Measurements from ENCODE around the gene DSCAML1.

Gene DSCAML1

GRCh38 chr11:117565709-117566108 is 231.3 kb downstream of the DSCAML1 start:
- TF ChIP-seq TSHZ2 (CRISPR knock-in tag; IDR thresholded peaks at IDR 0.05) (0 out of 2 replicates have a peak, but pooled peaks have one; percentile 46), ZFP3 (CRISPR knock-in tag; IDR thresholded peaks at IDR 0.05) (no peak)
- ATAC-seq, result no peak; the same call in 2 of the 3 replicates

GRCh38 chr11:117564321-117564720 is 232.7 kb downstream of the DSCAML1 start:
- no peak for ATAC-seq
- no peak for TF ChIP-seq OSR1 (CRISPR knock-in tag; IDR thresholded peaks at IDR 0.05)
- TF ChIP-seq TOX (CRISPR knock-in tag; IDR thresholded peaks at IDR 0.05; ENCODE audit: borderline replicate concordance), result no peak
- no peak for TF ChIP-seq ZFP3 (CRISPR knock-in tag; IDR thresholded peaks at IDR 0.05)
- TF ChIP-seq, protein P1, sequence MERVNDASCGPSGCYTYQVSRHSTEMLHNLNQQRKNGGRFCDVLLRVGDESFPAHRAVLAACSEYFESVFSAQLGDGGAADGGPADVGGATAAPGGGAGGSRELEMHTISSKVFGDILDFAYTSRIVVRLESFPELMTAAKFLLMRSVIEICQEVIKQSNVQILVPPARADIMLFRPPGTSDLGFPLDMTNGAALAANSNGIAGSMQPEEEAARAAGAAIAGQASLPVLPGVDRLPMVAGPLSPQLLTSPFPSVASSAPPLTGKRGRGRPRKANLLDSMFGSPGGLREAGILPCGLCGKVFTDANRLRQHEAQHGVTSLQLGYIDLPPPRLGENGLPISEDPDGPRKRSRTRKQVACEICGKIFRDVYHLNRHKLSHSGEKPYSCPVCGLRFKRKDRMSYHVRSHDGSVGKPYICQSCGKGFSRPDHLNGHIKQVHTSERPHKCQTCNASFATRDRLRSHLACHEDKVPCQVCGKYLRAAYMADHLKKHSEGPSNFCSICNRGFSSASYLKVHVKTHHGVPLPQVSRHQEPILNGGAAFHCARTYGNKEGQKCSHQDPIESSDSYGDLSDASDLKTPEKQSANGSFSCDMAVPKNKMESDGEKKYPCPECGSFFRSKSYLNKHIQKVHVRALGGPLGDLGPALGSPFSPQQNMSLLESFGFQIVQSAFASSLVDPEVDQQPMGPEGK (CRISPR knock-in tag; IDR thresholded peaks at IDR 0.05; ENCODE audit: borderline replicate concordance), result no peak
- TF ChIP-seq PPARA (CRISPR knock-in tag; IDR thresholded peaks at IDR 0.05; ENCODE audit: borderline replicate concordance), result no peak
- TF ChIP-seq ESRRG (CRISPR knock-in tag; IDR thresholded peaks at IDR 0.05), result no peak
- TF ChIP-seq POU6F1 (CRISPR knock-in tag; IDR thresholded peaks at IDR 0.05; ENCODE audit: borderline replicate concordance, low read depth), result no peak

DNA sequence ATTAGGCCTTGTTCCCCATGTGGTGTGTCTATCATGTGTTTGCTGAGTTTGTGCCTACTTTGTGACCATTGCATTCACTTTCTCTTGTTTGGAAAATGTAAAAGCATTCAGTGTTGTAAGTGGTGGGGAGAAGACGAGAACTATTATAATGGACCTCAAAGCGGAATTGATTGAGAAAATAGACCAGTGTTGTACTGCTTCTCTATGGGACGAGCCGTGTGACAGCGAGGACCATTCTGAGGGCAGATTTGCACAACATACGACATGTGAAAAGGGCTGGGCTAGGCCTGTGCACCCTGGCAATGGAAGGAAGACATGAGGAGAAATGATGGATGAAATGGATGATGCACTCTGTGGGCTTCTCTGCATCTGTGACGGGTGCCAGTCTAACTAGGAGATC is 233.5 kb downstream of the DSCAML1 start:
- TF ChIP-seq ZNF565 (CRISPR knock-in tag; conservative IDR thresholded peaks at IDR 0.05; ENCODE audit: low read depth), result no peak
- no peak for TF ChIP-seq TOX (CRISPR knock-in tag; IDR thresholded peaks at IDR 0.05; ENCODE audit: borderline replicate concordance)
- TF ChIP-seq ARNTL (CRISPR knock-in tag; IDR thresholded peaks at IDR 0.05; ENCODE audit: borderline replicate concordance, low read depth), result no peak
- TF ChIP-seq POU6F1 (CRISPR knock-in tag; IDR thresholded peaks at IDR 0.05; ENCODE audit: borderline replicate concordance, low read depth), result no peak
- no peak for TF ChIP-seq TCF4 (CRISPR knock-in tag; IDR thresholded peaks at IDR 0.05; ENCODE audit: borderline replicate concordance)
- no peak for ATAC-seq

DNA sequence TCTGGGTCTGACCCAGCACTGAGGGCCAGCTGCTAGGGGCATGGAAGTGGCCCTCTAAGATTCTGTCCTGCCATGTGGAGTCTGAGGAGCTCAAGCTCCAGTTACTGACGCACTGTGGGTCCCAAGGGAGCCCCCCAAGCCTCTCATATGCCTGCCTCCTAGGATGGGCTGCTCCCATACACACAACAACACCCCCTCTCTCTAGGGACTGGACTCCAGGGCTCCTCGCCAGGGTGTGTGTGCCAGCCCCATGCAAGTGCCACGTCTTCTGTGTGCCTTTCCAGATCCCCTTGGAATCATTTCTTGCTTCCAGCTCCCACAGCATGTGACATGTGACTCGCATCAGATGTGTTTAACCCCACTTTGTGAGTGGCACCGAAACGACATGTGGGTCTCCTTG is 234.9 kb downstream of the DSCAML1 start:
- ATAC-seq, result no peak
- TF ChIP-seq BACH2 (CRISPR knock-in tag; IDR thresholded peaks at IDR 0.05; ENCODE audit: borderline replicate concordance) (no peak), ZNF565 (CRISPR knock-in tag; conservative IDR thresholded peaks at IDR 0.05; ENCODE audit: low read depth) (no peak), ZFP30 (CRISPR knock-in tag; IDR thresholded peaks at IDR 0.05) (no peak), PPARA (CRISPR knock-in tag; IDR thresholded peaks at IDR 0.05; ENCODE audit: borderline replicate concordance) (no peak), TSHZ2 (CRISPR knock-in tag; IDR thresholded peaks at IDR 0.05) (no peak), OSR1 (CRISPR knock-in tag; IDR thresholded peaks at IDR 0.05) (no peak), POU6F1 (CRISPR knock-in tag; IDR thresholded peaks at IDR 0.05; ENCODE audit: borderline replicate concordance, low read depth) (no peak), TCF4 (CRISPR knock-in tag; IDR thresholded peaks at IDR 0.05; ENCODE audit: borderline replicate concordance) (no peak), ESRRG (CRISPR knock-in tag; IDR thresholded peaks at IDR 0.05) (no peak), ZFP3 (CRISPR knock-in tag; IDR thresholded peaks at IDR 0.05) (no peak), ZNF70 (CRISPR knock-in tag; IDR thresholded peaks at IDR 0.05) (no peak), SNAI2 (CRISPR knock-in tag; IDR thresholded peaks at IDR 0.05) (no peak), CSDC2 (CRISPR knock-in tag; IDR thresholded peaks at IDR 0.05) (no peak), ZNF8 (CRISPR knock-in tag; IDR thresholded peaks at IDR 0.05) (no peak)
- TF ChIP-seq, protein P2, sequence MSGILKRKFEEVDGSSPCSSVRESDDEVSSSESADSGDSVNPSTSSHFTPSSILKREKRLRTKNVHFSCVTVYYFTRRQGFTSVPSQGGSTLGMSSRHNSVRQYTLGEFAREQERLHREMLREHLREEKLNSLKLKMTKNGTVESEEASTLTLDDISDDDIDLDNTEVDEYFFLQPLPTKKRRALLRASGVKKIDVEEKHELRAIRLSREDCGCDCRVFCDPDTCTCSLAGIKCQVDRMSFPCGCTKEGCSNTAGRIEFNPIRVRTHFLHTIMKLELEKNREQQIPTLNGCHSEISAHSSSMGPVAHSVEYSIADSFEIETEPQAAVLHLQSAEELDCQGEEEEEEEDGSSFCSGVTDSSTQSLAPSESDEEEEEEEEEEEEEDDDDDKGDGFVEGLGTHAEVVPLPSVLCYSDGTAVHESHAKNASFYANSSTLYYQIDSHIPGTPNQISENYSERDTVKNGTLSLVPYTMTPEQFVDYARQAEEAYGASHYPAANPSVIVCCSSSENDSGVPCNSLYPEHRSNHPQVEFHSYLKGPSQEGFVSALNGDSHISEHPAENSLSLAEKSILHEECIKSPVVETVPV (CRISPR knock-in tag; IDR thresholded peaks at IDR 0.05), result no peak
- TF ChIP-seq, protein P3, sequence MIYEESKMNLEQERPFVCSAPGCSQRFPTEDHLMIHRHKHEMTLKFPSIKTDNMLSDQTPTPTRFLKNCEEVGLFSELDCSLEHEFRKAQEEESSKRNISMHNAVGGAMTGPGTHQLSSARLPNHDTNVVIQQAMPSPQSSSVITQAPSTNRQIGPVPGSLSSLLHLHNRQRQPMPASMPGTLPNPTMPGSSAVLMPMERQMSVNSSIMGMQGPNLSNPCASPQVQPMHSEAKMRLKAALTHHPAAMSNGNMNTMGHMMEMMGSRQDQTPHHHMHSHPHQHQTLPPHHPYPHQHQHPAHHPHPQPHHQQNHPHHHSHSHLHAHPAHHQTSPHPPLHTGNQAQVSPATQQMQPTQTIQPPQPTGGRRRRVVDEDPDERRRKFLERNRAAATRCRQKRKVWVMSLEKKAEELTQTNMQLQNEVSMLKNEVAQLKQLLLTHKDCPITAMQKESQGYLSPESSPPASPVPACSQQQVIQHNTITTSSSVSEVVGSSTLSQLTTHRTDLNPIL (CRISPR knock-in tag; IDR thresholded peaks at IDR 0.05; ENCODE audit: low read depth), result no peak

Data from SK-N-SH treated with all-trans-retinoic acid at 6 μM for 48 hours (cell line).